Stimulated activated CD4-positive, alpha-beta T cell treated with anti-CD3 and anti-CD28 coated beads, Interleukin-2, amount 100 ng/mL, for 48 hours (primary cell): ENCODE data around the gene NCAPG.

Experiments
- DNase-seq, 2 donors: peaks; one replicate each; pipeline ENCODE4 v3.0.0-alpha.2; 2020

The NCAPG gene

DNA sequence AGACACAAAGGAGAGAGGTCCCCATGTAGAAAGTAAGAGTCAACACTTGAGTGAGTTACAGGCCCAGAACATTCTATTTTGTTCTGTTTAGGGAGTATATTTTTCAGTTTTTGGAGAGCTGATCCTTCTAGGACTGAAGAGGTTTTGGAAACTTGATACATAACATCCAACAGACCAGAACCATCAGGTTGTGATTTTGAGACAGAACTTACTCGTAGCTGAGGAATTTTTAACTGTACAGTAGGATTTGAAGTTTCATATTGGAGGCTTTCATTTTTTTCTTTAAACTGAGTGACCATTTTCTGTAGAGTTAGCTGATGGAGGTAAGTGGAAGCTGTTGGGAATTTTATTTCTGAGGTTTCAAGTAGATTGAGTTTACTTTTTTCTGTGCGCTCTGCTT is 73.3 kb downstream of the NCAPG start:
- DNase-seq: no peak

DNA sequence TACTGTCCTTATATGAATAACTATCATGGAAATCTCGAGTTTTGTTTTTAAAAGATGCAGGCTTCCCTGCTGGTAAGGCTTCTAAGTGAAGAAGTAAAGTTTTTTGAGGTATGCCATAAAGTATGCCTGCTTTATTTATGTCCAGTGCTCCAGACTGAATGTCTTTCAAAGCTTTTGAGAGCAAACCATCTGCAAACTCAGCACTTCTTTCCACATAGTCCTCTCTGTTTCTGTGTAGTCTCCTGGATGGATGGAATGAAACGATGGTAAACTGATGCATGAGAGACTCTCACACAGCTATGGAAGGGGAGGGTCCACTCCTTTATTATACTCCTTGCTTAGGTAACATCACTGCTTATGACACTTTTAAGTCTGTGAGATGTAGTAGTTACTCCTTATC is 73.7 kb downstream of the NCAPG start:
- DNase-seq: no peak

DNA sequence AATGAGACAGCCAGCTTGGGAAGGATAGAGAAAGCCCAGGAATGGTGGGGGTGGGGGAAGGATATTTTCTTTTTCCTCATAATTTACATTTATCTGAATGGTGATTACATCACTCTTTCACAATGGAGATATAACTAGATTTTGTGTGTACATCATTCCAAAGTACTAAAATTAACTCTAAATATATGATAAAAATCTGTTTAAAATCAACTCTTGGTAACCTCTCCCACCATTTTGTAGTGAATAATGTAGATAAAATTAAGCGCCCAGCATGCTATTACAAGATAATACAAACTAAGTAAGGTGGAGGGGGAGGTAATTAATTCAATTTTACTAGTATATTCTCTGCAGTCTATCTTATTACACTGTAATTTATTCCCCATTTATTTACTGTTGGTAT is 78.9 kb downstream of the NCAPG start:
- DNase-seq: no peak

DNA sequence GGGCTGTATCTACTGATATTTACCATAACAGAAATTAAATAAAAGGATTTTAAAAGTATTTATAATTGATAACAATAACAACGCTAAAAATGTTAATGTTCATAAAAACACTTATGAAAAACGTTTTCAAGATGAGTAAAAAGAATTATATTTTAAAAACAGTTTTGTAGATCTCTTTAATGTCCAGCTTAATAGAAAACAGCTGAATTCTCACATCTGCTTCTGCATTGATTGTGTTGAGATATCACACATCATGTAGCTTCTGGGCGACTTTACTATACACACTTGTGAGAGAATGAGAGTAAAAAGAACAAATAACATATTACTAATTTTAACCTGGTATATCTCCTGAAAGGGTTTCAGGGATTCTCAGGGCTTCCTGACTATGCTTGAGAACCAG is 83.6 kb downstream of the NCAPG start:
- DNase-seq: no peak
